Measurements from ENCODE around the gene KRT5.

Gene KRT5

GRCh38 chr12:52508211-52508610 is 12.0 kb downstream of the KRT5 start:
- H3K9me3 ChIP-seq (ENCODE audit: insufficient read depth, low read depth, low read length): no peaks in the 10 kb centered on the region
- H3K4me3 ChIP-seq (ENCODE audit: low read length, poor library complexity, severe bottlenecking): no peak overlapping the region
- H3K79me2 ChIP-seq (ENCODE audit: insufficient read depth, low read length): no peaks in the 10 kb centered on the region
- no peak overlapping the region for H3K9ac ChIP-seq (ENCODE audit: low read depth, low read length, poor library complexity, severe bottlenecking)
- no peaks in the 10 kb centered on the region for H3K9me2 ChIP-seq (replicated peaks; ENCODE audit: low read depth, low read length)
- H3K4me2 ChIP-seq (ENCODE audit: low read depth, low read length, poor library complexity, severe bottlenecking): no peak overlapping the region
- H3K27me3 ChIP-seq (ENCODE audit: insufficient read depth, low read length, poor library complexity, severe bottlenecking): no peaks in the 10 kb centered on the region
- H4K20me1 ChIP-seq (ENCODE audit: insufficient read depth, low read length, poor library complexity, severe bottlenecking): no peaks in the 10 kb centered on the region
- H2AFZ ChIP-seq (ENCODE audit: low read length): no peak overlapping the region
- no peaks in the 10 kb centered on the region for H3K36me3 ChIP-seq (ENCODE audit: insufficient read depth, low read length)
- TF ChIP-seq EZH2phosphoT487 (IDR thresholded peaks at IDR 0.05; ENCODE audit: borderline replicate concordance) (no peak), CTCF (conservative IDR thresholded peaks at IDR 0.05; ENCODE audit: low read length) (no peak)
- no peaks in the 10 kb centered on the region for H3F3A ChIP-seq (ENCODE audit: low read depth)
- no peaks in the 10 kb centered on the region for H3K4me1 ChIP-seq (ENCODE audit: insufficient read depth, low read length, poor library complexity, severe bottlenecking)

GRCh38 chr12:52506858-52507715 is 13.1 kb downstream of the KRT5 start:
- H3K36me3 ChIP-seq (ENCODE audit: insufficient read depth, low read length): no peaks in the 10 kb centered on the region
- H3K27me3 ChIP-seq (ENCODE audit: insufficient read depth, low read length, poor library complexity, severe bottlenecking): no peaks in the 10 kb centered on the region
- no peak overlapping the region for H3K4me2 ChIP-seq (ENCODE audit: low read depth, low read length, poor library complexity, severe bottlenecking)
- H3K4me1 ChIP-seq (ENCODE audit: insufficient read depth, low read length, poor library complexity, severe bottlenecking): no peaks in the 10 kb centered on the region
- no peaks in the 10 kb centered on the region for H3K79me2 ChIP-seq (ENCODE audit: insufficient read depth, low read length)
- no peak overlapping the region for H3K9ac ChIP-seq (ENCODE audit: low read depth, low read length, poor library complexity, severe bottlenecking)
- no peak for TF ChIP-seq EZH2phosphoT487 (IDR thresholded peaks at IDR 0.05; ENCODE audit: borderline replicate concordance)
- TF ChIP-seq CTCF (conservative IDR thresholded peaks at IDR 0.05; ENCODE audit: low read length): peak; percentile 82
- H2AFZ ChIP-seq (ENCODE audit: low read length): no peak overlapping the region
- H3K9me3 ChIP-seq (ENCODE audit: insufficient read depth, low read depth, low read length): 0 out of 2 replicates have a peak, but pooled peaks cover 3% of the 10 kb centered on the region
- H3K9me2 ChIP-seq (replicated peaks; ENCODE audit: low read depth, low read length): no peaks in the 10 kb centered on the region
- H3K4me3 ChIP-seq (ENCODE audit: low read length, poor library complexity, severe bottlenecking): no peak overlapping the region
- H4K20me1 ChIP-seq (ENCODE audit: insufficient read depth, low read length, poor library complexity, severe bottlenecking): no peaks in the 10 kb centered on the region
- no peaks in the 10 kb centered on the region for H3F3A ChIP-seq (ENCODE audit: low read depth)

- H2AFZ ChIP-seq (ENCODE audit: low read length): no peak overlapping the region
- H3K36me3 ChIP-seq (ENCODE audit: insufficient read depth, low read length): no peaks in the 10 kb centered on the region
- TF ChIP-seq EZH2phosphoT487 (IDR thresholded peaks at IDR 0.05; ENCODE audit: borderline replicate concordance) (no peak), CTCF (conservative IDR thresholded peaks at IDR 0.05; ENCODE audit: low read length) (no peak)
- no peak overlapping the region for H3K9ac ChIP-seq (ENCODE audit: low read depth, low read length, poor library complexity, severe bottlenecking)
- H3K9me3 ChIP-seq (ENCODE audit: insufficient read depth, low read depth, low read length): 0 out of 2 replicates have a peak, but pooled peaks cover 3% of the 10 kb centered on the region
- H3K27me3 ChIP-seq (ENCODE audit: insufficient read depth, low read length, poor library complexity, severe bottlenecking): no peaks in the 10 kb centered on the region
- no peaks in the 10 kb centered on the region for H3K4me1 ChIP-seq (ENCODE audit: insufficient read depth, low read length, poor library complexity, severe bottlenecking)
- H4K20me1 ChIP-seq (ENCODE audit: insufficient read depth, low read length, poor library complexity, severe bottlenecking): no peaks in the 10 kb centered on the region
- no peaks in the 10 kb centered on the region for H3K9me2 ChIP-seq (replicated peaks; ENCODE audit: low read depth, low read length)
- no peaks in the 10 kb centered on the region for H3K79me2 ChIP-seq (ENCODE audit: insufficient read depth, low read length)
- H3F3A ChIP-seq (ENCODE audit: low read depth): no peaks in the 10 kb centered on the region
- no peak overlapping the region for H3K4me3 ChIP-seq (ENCODE audit: low read length, poor library complexity, severe bottlenecking)
- no peak overlapping the region for H3K4me2 ChIP-seq (ENCODE audit: low read depth, low read length, poor library complexity, severe bottlenecking)
These were observed 17.3 kb downstream of the KRT5 start for GRCh38 chr12:52502877-52503276.

Data from Loucy (cell line).